ENCODE measurements around the gene IGFL1. TPM values are rescaled to one million over a fixed set of nuclear protein-coding genes. Genes with fewer than 3 reads are reported as not detected.

The IGFL1 gene
- total RNA-seq, 4 donors from 2014 or later = 1.2 TPM; not detected in 3

DNA sequence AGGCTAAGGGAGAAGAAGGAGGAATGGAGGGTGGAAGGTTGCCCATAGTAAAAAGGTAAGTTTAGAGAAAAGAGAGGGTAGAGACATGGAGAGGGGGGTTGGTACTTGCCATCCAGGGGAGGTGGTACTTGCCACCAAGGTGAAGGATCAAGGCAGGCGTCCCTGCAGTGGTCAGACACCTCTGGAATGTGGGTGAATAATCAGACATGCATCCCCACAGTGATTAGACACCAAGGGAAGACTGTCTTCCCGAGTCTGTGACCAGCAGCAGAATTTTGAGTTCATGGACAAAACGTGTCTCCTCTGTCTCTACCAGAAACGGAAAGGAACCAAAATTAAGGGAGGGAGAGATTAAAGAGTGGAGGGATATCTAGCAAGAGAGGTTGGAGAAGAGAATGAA is 27.1 kb upstream of the IGFL1 start:
- no peak for ATAC-seq
- no peak overlapping the region for H3K4me3 ChIP-seq
- H3K36me3 ChIP-seq = no peaks in the 10 kb centered on the region
- H3K27ac ChIP-seq = no peak overlapping the region
- H3K4me1 ChIP-seq = no peaks in the 10 kb centered on the region
- TF ChIP-seq, protein P1, sequence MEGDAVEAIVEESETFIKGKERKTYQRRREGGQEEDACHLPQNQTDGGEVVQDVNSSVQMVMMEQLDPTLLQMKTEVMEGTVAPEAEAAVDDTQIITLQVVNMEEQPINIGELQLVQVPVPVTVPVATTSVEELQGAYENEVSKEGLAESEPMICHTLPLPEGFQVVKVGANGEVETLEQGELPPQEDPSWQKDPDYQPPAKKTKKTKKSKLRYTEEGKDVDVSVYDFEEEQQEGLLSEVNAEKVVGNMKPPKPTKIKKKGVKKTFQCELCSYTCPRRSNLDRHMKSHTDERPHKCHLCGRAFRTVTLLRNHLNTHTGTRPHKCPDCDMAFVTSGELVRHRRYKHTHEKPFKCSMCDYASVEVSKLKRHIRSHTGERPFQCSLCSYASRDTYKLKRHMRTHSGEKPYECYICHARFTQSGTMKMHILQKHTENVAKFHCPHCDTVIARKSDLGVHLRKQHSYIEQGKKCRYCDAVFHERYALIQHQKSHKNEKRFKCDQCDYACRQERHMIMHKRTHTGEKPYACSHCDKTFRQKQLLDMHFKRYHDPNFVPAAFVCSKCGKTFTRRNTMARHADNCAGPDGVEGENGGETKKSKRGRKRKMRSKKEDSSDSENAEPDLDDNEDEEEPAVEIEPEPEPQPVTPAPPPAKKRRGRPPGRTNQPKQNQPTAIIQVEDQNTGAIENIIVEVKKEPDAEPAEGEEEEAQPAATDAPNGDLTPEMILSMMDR (IDR thresholded peaks at IDR 0.05) = no peak
- TF ChIP-seq EP300 (IDR thresholded peaks at IDR 0.05) = no peak
- peaks cover 29% of the 10 kb centered on the region for H3K27me3 ChIP-seq
- 48 to 50% methylated on average over 1 to 4 of the region's 4 CpGs for WGBS, 2 donors (ENCODE audit: low coverage in 1 of 2)
- H3K9me3 ChIP-seq = no peaks in the 10 kb centered on the region

DNA sequence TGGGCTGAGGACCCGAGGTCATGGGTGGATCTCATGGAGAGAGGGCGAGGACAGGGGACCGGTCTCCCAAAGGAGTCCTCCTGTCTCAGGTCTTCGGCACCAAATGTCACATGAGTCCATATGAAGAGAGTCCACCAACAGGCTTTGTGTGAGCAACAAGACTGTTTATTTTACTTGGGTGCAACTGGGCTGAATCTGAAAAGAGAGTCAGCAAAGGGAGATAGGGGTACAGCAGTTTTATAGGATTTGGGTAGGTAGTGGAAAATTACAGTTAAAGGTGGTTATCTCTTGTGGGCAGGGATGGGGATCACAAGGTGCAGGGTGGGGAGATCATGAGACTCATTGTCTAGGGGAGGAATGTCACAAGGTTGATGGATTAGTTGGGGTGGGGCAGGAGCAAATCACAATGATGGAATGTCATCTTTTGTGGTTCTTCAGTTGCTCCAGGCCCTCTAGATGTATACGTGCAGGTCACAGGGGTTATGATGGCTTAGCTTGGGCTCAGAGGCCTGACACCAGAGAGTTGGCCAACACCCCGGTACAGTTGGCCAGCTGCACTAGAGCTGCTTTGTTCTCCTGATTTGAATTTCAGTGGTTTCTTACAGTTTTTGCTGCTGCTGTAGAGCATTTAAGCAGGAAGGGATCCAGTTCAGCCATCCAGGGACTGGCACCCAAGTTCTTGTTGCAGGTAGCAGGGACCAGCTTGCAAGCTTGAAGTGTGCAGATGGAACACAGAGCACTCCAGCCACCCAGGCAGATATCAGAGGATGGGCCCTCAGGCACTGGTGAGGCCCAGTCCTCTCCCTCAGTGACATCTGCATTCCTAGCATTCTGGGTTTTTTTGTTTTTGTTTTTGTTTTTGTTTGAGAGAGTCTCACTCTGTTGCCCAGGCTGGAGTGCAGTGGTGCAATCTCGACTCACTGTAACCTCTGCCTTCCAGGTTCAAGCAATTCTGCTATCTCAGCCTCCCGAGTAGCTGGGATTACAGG is 26.4 kb upstream of the IGFL1 start:
- WGBS, 2 donors (ENCODE audit: low coverage in 1 of 2) = 57 to 85% methylated on average over 1 to 8 of the region's 8 CpGs
- no peaks in the 10 kb centered on the region for H3K9me3 ChIP-seq
- H3K4me3 ChIP-seq = no peak overlapping the region
- no peaks in the 10 kb centered on the region for H3K36me3 ChIP-seq
- no peaks in the 10 kb centered on the region for H3K4me1 ChIP-seq
- H3K27me3 ChIP-seq = peaks cover 26% of the 10 kb centered on the region
- no peak for TF ChIP-seq POLR2AphosphoS5 (IDR thresholded peaks at IDR 0.05)
- TF ChIP-seq EP300 (IDR thresholded peaks at IDR 0.05) = no peak
- TF ChIP-seq POLR2A (IDR thresholded peaks at IDR 0.05) = no peak
- TF ChIP-seq, protein P1 (IDR thresholded peaks at IDR 0.05) = no peak
- no peak for ATAC-seq
- H3K27ac ChIP-seq = no peak overlapping the region

DNA sequence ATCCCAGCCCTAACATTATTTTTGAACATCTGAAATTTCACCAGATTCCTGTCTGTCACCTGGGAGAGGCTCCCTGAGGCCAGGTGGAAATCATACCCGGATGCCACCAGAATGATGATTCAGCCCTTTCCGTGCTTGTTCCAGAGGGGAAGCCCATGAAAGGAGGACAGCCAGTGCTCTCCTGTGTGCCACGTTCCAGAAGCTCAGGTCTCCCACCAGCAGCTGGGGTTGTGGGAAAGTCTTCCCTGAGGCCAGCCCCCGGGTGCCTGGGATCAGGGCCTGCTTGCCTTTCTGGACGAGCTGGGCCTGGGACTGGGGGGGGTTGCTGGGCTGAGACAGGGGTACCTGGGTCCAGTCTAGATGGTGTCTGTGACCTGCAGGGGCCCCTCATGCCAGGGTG is 25.5 kb upstream of the IGFL1 start:
- WGBS, 2 donors (ENCODE audit: low coverage in 1 of 2) = 61% methylated on average over 3 of the region's 5 CpGs; no CpG with 5 or more reads in 1 of the 2 donors
- ATAC-seq = no peak

DNA sequence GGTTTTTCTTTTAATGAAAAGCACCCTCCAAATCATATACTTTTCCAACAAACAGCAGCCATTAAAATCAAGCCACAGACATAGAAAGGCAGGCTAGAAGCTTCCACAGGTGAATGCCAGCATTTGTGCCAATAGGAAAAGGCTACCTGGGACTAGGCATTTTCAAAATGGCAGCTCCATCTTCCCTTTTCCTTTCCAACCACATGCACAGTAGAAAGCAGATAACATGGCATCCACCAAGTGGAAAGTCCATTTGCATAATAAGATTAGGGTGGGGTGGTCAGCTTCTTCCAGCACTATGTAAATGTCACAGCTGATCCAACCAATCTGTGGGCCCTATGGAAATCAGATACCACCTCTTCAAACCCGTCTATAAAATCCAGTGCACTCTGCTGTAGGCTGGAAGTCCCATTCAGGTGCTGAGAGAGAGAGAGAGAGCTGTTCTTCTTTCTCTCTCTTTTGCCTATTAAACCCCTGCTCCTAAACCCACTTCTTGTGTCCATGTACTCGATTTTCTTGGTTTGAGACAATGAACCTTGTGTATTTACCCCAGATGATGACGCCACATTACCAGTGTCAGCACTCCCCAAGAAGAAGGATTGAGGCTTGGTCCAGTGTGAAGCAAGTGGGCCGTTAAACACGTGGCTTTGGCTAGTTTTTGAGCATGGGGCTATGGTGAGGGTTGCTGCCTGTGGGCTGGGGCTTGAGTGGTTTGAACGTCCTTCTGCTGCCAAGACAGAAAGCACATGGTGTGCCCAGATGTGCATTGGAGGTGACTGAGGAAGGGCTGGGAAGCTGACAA is 24.2 kb upstream of the IGFL1 start:
- Histone ChIP-seq H3K4me1 (no peaks in the 10 kb centered on the region), H3K36me3 (no peaks in the 10 kb centered on the region), H3K27me3 (peaks cover 18% of the 10 kb centered on the region), H3K9me3 (no peaks in the 10 kb centered on the region), H3K4me3 (no peak overlapping the region), H3K27ac (no peak overlapping the region)
- WGBS, 2 donors (ENCODE audit: low coverage in 1 of 2) = 26 to 83% methylated on average over 2 to 5 of the region's 6 CpGs
- ATAC-seq = no peak
- TF ChIP-seq POLR2AphosphoS5 (IDR thresholded peaks at IDR 0.05) = no peak
- no peak for TF ChIP-seq EP300 (IDR thresholded peaks at IDR 0.05)
- TF ChIP-seq POLR2A (IDR thresholded peaks at IDR 0.05) = no peak
- TF ChIP-seq, protein P1 (IDR thresholded peaks at IDR 0.05) = no peak

More for the DNA sequence above, 25.5 kb upstream of the IGFL1 start:
- Histone ChIP-seq H3K4me3 (no peak overlapping the region), H3K4me1 (no peaks in the 10 kb centered on the region), H3K27me3 (peaks cover 25% of the 10 kb centered on the region), H3K9me3 (no peaks in the 10 kb centered on the region), H3K36me3 (no peaks in the 10 kb centered on the region), H3K27ac (no peak overlapping the region)
- no peak for TF ChIP-seq EP300 (IDR thresholded peaks at IDR 0.05)
- no peak for TF ChIP-seq POLR2A (IDR thresholded peaks at IDR 0.05)
- TF ChIP-seq POLR2AphosphoS5 (IDR thresholded peaks at IDR 0.05) = no peak

DNA sequence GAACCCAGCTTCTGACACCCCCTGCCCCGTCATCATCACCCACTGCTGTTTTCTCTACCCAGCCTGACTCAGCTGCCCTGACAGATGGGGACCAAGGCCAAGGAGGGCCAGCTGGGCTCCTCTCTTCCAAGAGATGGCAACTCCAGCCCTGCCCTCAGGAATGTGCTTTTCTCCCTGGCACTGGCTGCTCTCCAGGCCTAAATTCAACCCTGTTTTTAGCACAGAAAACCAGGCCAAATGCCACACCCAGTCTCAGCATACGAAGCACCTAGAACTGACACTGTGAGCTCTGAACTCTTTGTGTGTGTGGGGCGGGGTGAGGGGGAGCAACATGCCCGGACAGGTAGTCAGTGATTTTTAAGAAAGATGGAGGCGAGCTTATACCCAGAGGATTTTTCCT is 23.4 kb upstream of the IGFL1 start:
- Histone ChIP-seq H3K27me3 (peaks cover 14% of the 10 kb centered on the region), H3K4me3 (no peak overlapping the region), H3K36me3 (no peaks in the 10 kb centered on the region), H3K4me1 (peaks cover 0 to 8% (median 0%) of the 10 kb centered on the region in 3 donors), H3K27ac (no peak overlapping the region), H3K9me3 (no peaks in the 10 kb centered on the region)
- ATAC-seq = no peak
- TF ChIP-seq EP300 (IDR thresholded peaks at IDR 0.05) (no peak), POLR2AphosphoS5 (IDR thresholded peaks at IDR 0.05) (peak; percentile 9)
- TF ChIP-seq, protein P1 (IDR thresholded peaks at IDR 0.05) = no peak
- 65% methylated on average over 5 of the region's 5 CpGs; no CpG with 5 or more reads in 1 of the 2 donors for WGBS, 2 donors (ENCODE audit: low coverage in 1 of 2)

All from gastroesophageal sphincter (tissue), 4 donors.